ENCODE measurements around the gene SLC22A7.
"Not testable (repeated sequence)": the region's sequence is repeated elsewhere in the genome, so short reads cannot be mapped to it uniquely, and the experiment has no call there.

Gene SLC22A7

GRCh38 chr6:43339168-43339567 lies 41.1 kb downstream of the SLC22A7 start:
- no peak for DNase-seq (ENCODE audit: low read depth, low spot score)

GRCh38 chr6:43346243-43346642 lies 48.2 kb downstream of the SLC22A7 start:
- not testable (repeated sequence) for DNase-seq (ENCODE audit: low read depth, low spot score)

GRCh38 chr6:43347021-43347420 lies 49.0 kb downstream of the SLC22A7 start:
- no peak for DNase-seq (ENCODE audit: low read depth, low spot score)

DNA sequence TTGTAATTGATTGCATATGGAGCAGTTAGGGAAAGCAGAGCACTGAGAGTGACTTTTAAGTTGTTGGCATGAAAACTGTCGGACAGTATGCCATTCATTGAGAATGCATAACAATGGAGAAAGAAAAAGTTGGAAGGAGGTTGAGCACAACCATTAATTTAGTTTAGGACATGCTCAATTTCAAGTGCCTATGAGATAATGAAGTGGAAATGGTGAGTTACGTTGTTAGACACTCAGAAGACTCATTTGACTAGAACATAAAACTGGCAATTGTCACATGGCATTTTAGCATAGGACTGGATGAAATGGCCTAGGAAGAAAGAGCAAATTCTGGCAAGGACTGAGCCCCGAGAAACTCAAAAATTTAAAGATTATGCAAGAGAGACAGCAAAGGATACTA lies 49.4 kb downstream of the SLC22A7 start:
- no peak for DNase-seq (ENCODE audit: low read depth, low spot score)

DNA sequence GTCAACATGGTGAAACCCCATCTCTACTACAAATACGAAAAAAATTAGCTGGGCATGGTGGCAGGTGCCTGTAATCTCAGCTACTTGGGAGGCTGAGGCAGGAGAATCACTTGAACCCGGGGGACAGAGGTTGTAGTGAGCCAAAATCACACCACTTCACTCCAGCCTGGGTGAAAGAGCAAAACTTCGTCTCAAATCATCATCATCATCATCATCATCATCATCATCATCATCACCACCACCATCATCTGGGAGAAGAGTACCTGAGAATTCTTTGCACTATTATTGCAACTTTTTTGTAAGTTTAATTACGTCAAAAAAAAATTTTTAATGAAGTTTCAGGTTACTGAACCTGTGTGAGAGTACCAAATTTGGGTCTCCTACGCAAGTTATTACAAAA lies 53.9 kb downstream of the SLC22A7 start:
- not testable (repeated sequence) for DNase-seq (ENCODE audit: low read depth, low spot score)
